NCI-H526 (cell line): ENCODE results near the gene IGF1R.
A peak's percentile ranks its signal among the peaks of the same experiment; 100 is the strongest.

ENCODE experiments used
- DNase-seq, 2 experiments: peaks; one replicate each; lab custom pipeline; 2025; lab: John Stamatoyannopoulos, UW

Gene IGF1R

GRCh38 chr15:98775498-98776230 lies 127.3 kb downstream of the IGF1R start:
- peak; percentile 96 to 98 for DNase-seq

GRCh38 chr15:98776607-98777281 lies 128.4 kb downstream of the IGF1R start:
- DNase-seq = peak in 1 of 2 experiments; percentile 52

GRCh38 chr15:98777426-98777825 lies 129.1 kb downstream of the IGF1R start:
- no peak for DNase-seq

GRCh38 chr15:98778263-98778959 lies 130.1 kb downstream of the IGF1R start:
- no peak for DNase-seq

- DNase-seq = no peak
These were observed 130.6 kb downstream of the IGF1R start for GRCh38 chr15:98778960-98779359.

- peak; percentile 69 to 83 for DNase-seq
These were observed 131.2 kb downstream of the IGF1R start for GRCh38 chr15:98779463-98780071.

- no peak for DNase-seq
These were observed 133.5 kb downstream of the IGF1R start for GRCh38 chr15:98781838-98782237.

- DNase-seq = no peak
These were observed 134.5 kb downstream of the IGF1R start for GRCh38 chr15:98782801-98783200.

- no peak for DNase-seq
These were observed 137.1 kb downstream of the IGF1R start for GRCh38 chr15:98785431-98785806.

- DNase-seq = peak; percentile 47 to 82
These were observed 137.7 kb downstream of the IGF1R start for GRCh38 chr15:98785807-98786621.

GRCh38 chr15:98786717-98787116 lies 138.4 kb downstream of the IGF1R start:
- DNase-seq = no peak

GRCh38 chr15:98787194-98787593 lies 138.9 kb downstream of the IGF1R start:
- DNase-seq = no peak

GRCh38 chr15:98787936-98788757 lies 139.8 kb downstream of the IGF1R start:
- no peak for DNase-seq

- DNase-seq = no peak
These were observed 140.7 kb downstream of the IGF1R start for GRCh38 chr15:98789020-98789419.

- DNase-seq = no peak
These were observed 141.9 kb downstream of the IGF1R start for GRCh38 chr15:98790270-98790669.

GRCh38 chr15:98791046-98791701 lies 142.8 kb downstream of the IGF1R start:
- no peak for DNase-seq

- no peak for DNase-seq
These were observed 143.8 kb downstream of the IGF1R start for GRCh38 chr15:98792117-98792516.

- no peak for DNase-seq
These were observed 145.9 kb downstream of the IGF1R start for GRCh38 chr15:98794211-98794610.

- no peak for DNase-seq
These were observed 146.4 kb downstream of the IGF1R start for GRCh38 chr15:98794748-98795147.

- no peak for DNase-seq
These were observed 147.6 kb downstream of the IGF1R start for GRCh38 chr15:98795980-98796379.
